ENCODE measurements around the gene IL36RN. TPM values are rescaled to one million over a fixed set of nuclear protein-coding genes. Genes with fewer than 3 reads are reported as not detected.

The IL36RN gene
- total RNA-seq, 6 experiments from 2014 or later = not detected

DNA sequence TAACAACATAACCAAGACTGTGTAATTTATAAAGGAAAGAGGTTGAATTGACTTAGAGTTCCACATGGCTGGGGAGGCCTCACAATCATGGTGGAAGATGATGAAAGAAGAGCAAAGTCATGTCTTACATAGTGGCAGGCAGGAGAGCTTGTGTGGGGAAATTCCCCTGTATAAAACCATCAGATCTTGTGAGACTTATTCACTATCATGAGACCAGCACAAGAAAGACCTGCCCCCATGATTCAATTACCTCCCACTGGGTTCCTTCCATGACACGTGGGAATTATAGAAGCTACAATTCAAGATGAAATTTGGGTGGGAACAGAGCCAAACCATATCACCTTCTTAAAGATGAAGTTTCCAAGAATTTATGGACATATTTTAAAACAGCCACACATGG, 2.5 kb upstream of the IL36RN start:
- no peak overlapping the region for H3K4me3 ChIP-seq
- H3K4me1 ChIP-seq = no peaks in the 10 kb centered on the region
- TF ChIP-seq POLR2A (IDR thresholded peaks at IDR 0.05) = no peak
- TF ChIP-seq, protein P1, sequence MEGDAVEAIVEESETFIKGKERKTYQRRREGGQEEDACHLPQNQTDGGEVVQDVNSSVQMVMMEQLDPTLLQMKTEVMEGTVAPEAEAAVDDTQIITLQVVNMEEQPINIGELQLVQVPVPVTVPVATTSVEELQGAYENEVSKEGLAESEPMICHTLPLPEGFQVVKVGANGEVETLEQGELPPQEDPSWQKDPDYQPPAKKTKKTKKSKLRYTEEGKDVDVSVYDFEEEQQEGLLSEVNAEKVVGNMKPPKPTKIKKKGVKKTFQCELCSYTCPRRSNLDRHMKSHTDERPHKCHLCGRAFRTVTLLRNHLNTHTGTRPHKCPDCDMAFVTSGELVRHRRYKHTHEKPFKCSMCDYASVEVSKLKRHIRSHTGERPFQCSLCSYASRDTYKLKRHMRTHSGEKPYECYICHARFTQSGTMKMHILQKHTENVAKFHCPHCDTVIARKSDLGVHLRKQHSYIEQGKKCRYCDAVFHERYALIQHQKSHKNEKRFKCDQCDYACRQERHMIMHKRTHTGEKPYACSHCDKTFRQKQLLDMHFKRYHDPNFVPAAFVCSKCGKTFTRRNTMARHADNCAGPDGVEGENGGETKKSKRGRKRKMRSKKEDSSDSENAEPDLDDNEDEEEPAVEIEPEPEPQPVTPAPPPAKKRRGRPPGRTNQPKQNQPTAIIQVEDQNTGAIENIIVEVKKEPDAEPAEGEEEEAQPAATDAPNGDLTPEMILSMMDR (IDR thresholded peaks at IDR 0.05) = no peak
- no peak overlapping the region for H3K27ac ChIP-seq
- no peaks in the 10 kb centered on the region for H3K9me3 ChIP-seq
- H3K36me3 ChIP-seq = no peaks in the 10 kb centered on the region
- DNase-seq = no peak
- intact Hi-C loops (cut with DNase I) = no loop called here
- ATAC-seq = no peak
- WGBS (ENCODE audit: insufficient coverage, low coverage, low lambda C conversion rate, missing lambda C conversion rate) = 64% methylated on average over 1 of the region's 1 CpG
- H3K27me3 ChIP-seq = no peaks in the 10 kb centered on the region

GRCh38 chr2:113057117-113057516, 1.9 kb upstream of the IL36RN start:
- no peak for DNase-seq
- H3K27me3 ChIP-seq = no peaks in the 10 kb centered on the region
- H3K27ac ChIP-seq = no peak overlapping the region
- no peak for ATAC-seq
- 75% methylated on average over 1 of the region's 1 CpG for WGBS (ENCODE audit: insufficient coverage, low coverage, low lambda C conversion rate, missing lambda C conversion rate)
- H3K4me3 ChIP-seq = no peak overlapping the region
- TF ChIP-seq POLR2A (IDR thresholded peaks at IDR 0.05) = no peak
- TF ChIP-seq, protein P1 (IDR thresholded peaks at IDR 0.05) = no peak
- H3K4me1 ChIP-seq = no peaks in the 10 kb centered on the region
- H3K9me3 ChIP-seq = no peaks in the 10 kb centered on the region
- intact Hi-C loops (cut with DNase I) = no loop called here
- no peaks in the 10 kb centered on the region for H3K36me3 ChIP-seq

GRCh38 chr2:113058411-113058994, 495 bp upstream of the IL36RN start:
- intact Hi-C loops (cut with DNase I) = no loop called here
- Histone ChIP-seq H3K4me1 (no peaks in the 10 kb centered on the region), H3K9me3 (no peaks in the 10 kb centered on the region), H3K27ac (no peak overlapping the region), H3K27me3 (no peaks in the 10 kb centered on the region), H3K36me3 (no peaks in the 10 kb centered on the region), H3K4me3 (no peak overlapping the region)
- ATAC-seq = no peak
- WGBS (ENCODE audit: insufficient coverage, low coverage, low lambda C conversion rate, missing lambda C conversion rate) = 45% methylated on average over 2 of the region's 2 CpGs
- no peak for DNase-seq
- TF ChIP-seq, protein P1 (IDR thresholded peaks at IDR 0.05) = no peak
- TF ChIP-seq POLR2A (IDR thresholded peaks at IDR 0.05) = no peak

GRCh38 chr2:113060396-113060795, 1.4 kb downstream of the IL36RN start:
- no peaks in the 10 kb centered on the region for H3K36me3 ChIP-seq
- no peaks in the 10 kb centered on the region for H3K9me3 ChIP-seq
- no peaks in the 10 kb centered on the region for H3K4me1 ChIP-seq
- no peaks in the 10 kb centered on the region for H3K27me3 ChIP-seq
- no peak overlapping the region for H3K4me3 ChIP-seq
- ATAC-seq (no peak), DNase-seq (no peak)
- intact Hi-C loops (cut with DNase I) = no loop called here
- H3K27ac ChIP-seq = no peak overlapping the region
- 55% methylated on average over 2 of the region's 4 CpGs for WGBS (ENCODE audit: insufficient coverage, low coverage, low lambda C conversion rate, missing lambda C conversion rate)
- TF ChIP-seq, protein P1 (IDR thresholded peaks at IDR 0.05) = no peak
- TF ChIP-seq POLR2A (IDR thresholded peaks at IDR 0.05) = no peak

GRCh38 chr2:113060796-113061195, 1.8 kb downstream of the IL36RN start:
- no peak overlapping the region for H3K27ac ChIP-seq
- no peaks in the 10 kb centered on the region for H3K9me3 ChIP-seq
- H3K4me1 ChIP-seq = no peaks in the 10 kb centered on the region
- TF ChIP-seq, protein P1 (IDR thresholded peaks at IDR 0.05) = no peak
- TF ChIP-seq POLR2A (IDR thresholded peaks at IDR 0.05) = no peak
- no peak for ATAC-seq
- no peaks in the 10 kb centered on the region for H3K36me3 ChIP-seq
- H3K27me3 ChIP-seq = no peaks in the 10 kb centered on the region
- WGBS (ENCODE audit: insufficient coverage, low coverage, low lambda C conversion rate, missing lambda C conversion rate) = 55% methylated on average over 1 of the region's 1 CpG
- intact Hi-C loops (cut with DNase I) = no loop called here
- no peak for DNase-seq
- H3K4me3 ChIP-seq = no peak overlapping the region

All from right lobe of liver (tissue), 6 donors.